ENCODE data around the gene CEP57.
A peak's percentile ranks its signal among the peaks of the same experiment; 100 is the strongest.

Gene CEP57

DNA sequence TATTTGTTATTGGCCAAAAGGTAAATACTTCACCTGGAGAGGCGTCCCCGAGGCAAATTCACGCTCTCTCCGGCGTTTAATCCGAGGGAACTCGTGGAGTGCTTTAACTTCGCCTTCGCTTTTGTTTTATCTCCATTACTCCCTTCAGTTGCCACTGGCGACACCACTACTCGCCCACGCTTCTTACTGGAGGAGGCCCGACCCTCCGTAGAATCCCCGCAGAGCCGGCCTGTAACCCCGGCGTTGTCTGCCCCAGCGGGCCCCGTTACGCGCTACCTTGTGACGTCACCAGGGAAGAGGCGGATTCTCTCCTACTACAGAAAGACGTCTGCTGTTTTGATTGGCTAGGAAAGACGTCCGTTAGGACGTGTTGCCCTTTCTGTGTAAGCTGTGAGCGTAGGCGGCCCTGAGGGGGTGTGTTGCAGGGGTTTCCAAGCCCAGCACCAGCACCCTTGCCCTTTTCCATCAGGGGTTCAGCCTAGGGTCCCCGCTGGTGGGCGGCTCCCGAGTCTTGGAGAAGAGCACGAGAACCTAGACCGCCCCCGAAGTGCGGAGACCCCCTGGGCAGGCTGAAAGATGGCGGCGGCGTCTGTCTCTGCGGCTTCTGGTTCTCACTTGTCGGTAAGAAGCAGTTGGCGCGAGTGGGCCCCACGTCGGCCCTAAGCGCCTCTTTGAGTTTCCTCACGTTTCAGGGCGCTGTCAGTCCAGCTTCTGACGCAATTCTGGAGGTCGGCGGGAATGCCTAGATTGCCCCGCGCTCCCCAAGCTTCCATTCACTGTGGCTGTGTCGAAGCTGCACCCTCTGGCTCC lies at the start of gene CEP57:
TSS of gene CEP57 (plus strand) at position 376 of the 810 bp plus-strand sequence. CDS start at position 577, 201 bp downstream.
- DNase-seq, result peak; percentile 99

DNA sequence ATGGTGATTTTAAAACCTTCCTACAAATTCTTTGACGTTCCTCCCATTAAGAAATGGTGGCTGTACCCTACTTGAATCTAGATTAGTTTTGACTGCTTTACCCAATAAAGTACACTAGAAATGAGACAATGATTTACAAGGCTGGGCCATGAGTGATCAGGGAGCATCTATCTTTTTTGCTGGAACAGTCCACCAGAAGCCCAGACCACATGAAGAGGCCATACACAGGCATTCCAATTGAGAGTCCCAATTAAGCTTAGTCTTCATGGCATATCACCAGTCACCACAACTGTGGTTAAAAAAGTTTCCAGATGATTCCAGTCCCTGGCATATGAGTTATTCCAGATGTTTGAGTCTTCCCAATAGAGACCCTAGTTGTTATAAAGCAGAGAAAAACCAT lies 40.2 kb upstream of the CEP57 start:
- no peak for DNase-seq

DNA sequence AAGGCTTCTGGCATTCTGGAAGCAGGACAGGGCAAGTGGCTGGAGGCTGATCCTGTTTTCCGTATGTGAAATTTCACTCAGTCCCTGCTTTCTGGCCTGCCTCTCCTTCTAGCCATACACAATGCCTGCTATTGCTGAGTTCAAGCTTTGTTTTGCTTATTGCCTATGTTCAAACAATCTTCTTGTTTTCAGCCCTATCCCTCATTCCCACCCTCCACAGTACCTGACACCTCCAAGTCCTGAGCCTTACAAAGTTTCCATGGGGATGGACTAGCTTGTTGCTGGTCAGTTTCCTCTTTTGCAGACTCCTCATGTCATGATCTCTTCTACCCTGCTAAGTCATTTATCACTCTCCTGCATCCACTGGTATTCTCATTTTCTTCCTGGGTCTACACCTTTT lies 38.8 kb upstream of the CEP57 start:
- DNase-seq, result no peak

DNA sequence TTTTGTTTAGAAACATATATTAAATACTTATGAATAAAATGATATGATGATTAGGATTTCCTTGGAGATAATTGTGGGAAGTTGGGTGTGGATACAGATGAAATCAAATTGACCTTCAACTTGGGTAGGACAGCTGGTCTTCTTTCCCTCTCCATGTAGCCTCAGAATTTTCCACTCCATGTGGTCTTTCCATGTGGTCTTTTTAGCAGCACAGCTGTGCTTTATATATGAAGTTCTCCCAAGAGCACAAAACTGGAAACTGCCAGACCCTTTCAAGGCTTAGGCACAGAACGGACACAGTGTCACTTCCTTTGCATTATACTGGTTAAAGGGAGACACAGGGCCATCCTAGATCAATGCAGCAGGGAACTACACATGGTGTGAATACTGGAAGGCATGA lies 29.4 kb upstream of the CEP57 start:
- DNase-seq, result no peak

DNA sequence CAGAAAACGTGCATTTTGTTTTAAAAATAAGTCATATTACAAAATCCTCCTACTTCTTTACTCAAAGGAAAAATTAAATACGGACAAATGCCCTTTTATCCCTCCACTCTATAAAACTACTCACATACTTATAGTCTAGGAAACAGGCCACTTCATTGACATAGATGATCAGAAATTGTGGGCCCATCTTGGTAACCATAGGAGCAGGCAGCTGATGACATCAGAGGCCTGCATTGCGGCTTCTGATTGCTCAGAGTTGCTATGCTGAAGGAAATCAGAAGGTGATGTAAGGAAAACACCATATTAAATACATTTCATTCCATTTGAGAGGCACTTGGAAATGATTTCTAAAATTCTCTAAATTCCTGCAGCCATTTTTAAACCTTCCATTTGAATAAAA lies 27.8 kb upstream of the CEP57 start:
- DNase-seq, result no peak

DNA sequence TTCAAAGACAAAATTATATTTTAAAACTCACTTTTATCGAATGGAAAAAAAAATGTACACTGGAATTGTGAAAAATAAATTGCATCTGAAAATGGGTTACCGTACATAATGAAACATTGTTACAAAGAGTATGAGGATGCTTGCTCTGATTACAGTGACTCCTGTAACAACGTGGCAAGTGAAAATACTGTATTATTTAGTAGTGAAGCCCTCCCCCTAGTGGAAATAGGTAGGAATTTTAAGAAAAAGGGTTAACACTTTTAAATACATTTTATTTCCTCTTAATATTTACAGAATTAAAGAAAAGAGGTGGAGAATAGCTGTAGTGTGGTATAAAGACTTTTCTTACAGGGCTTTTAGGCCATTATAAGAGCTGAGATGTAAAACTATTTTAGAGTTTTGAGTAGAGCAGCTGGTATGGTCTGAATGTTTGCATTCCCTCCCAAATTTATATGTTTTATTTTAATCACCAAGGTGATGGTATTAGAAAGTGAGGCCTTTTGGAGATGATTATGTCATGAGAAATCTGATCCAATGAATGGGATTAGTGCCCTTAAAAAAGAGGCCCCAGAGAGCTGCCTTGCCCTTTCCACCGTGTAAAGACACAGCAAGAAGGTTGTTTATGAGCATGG lies 25.9 kb upstream of the CEP57 start:
- DNase-seq, result peak; percentile 73

DNA sequence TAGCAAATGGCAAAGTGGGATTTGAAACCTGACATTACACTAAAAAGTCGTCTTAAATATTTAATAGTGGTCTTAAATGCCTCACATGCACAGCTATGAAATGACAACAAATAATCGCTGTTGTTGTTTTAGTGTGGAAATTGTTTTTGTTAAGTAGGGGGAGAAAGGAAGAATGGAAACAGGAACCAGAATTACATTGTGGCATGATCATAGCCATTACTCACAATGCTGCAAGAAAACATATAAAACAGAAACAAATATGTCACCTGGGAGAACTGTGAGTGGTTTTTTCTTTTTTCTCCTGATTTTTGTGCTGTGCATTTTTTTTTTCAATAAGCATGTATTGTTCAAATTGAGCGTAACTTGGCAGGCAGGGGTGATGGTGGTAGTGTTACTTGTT lies 23.6 kb upstream of the CEP57 start:
- peak; percentile 47 for DNase-seq

DNA sequence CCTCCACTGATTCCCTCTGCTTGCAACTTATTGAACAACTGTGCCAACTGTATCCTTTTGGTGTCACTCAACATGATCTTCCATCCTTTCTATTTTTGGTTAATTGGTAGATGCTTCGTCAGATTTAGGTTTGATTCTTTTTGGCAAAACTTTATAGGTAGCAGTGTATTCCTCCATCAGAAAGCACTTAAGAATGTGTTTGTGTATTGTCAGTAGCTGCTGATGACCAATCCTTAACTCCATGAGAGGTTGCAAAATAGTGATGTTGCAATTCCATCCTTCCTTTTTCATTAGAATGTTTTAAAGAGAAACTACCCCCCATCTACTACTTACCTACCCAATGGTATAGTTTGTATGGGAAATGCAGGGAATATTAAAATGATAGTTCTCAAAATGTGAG lies 22.8 kb upstream of the CEP57 start:
- DNase-seq, result peak; percentile 78

DNA sequence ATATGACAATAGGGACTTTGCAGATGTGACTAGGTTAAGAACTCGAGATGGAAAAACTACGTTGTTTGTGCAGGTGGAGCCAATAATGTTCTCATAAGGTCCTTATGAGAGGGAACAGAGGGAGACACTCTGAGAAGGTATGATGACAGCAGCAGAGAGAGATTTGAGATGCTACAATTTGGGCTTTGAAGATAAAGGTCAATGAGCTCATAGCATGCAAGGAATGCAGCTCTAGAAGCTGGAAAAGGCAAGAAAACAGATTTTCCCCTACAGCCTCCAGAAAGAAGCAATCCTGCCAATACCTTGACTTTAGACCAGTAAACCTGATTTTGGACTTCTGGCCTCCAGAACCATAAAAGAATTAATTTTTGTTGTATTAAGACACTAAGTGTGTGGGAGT lies 21.8 kb upstream of the CEP57 start:
- DNase-seq, result no peak

DNA sequence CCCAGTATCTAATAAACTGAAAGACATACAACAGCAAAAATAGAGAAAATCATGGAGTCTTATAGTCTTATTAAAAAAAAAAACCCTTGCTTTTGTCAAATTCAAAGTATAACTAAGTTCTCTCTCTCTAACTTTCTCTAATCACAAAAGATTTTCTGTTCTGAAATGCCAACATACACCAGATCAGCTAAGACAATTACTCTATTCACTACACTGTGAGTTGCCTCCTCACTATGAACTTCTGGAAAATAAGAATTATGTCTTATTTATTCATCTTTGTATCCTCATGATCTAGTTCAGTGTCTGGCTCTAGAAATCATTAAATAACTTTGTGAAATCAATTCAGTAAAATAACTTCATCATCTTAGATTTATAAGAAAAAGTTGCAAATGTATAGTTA lies 13.4 kb upstream of the CEP57 start:
- no peak for DNase-seq

DNA sequence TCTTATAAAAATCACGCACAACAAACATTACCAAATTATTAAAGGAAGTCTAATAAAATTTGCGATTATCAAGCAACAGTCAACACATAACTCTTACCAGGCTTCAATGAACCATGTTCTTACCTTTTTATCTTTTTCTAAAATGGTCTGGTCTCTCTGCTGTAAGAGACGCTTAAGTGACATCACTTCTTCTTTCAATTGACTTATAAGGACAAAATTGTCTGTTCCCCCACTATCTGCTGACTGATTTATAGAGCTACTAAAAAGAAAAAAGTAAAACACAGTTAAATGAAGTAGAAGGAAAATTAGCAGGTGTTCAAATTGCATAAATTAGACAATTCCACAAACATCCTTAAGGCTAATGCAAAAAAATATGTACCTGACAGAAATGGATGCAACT lies 11.6 kb upstream of the CEP57 start:
- no peak for DNase-seq

DNA sequence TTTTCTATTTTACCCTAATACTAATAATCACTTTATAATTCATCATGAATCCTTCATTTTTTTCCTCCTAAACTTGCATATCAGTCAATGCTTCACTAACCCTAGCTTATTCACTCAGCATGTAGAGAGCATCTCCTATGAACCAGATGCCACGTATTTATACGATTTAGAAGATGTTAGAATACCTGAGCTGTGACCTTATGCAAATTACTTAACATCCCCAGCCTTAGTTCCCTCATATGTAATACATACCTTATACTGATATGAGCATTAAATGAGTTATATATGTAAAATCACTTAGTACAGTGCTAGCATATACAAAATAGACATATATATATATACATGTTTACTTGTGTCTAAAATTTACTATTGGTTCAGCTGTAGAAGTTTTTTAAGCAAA lies 9.8 kb upstream of the CEP57 start:
- no peak for DNase-seq

DNA sequence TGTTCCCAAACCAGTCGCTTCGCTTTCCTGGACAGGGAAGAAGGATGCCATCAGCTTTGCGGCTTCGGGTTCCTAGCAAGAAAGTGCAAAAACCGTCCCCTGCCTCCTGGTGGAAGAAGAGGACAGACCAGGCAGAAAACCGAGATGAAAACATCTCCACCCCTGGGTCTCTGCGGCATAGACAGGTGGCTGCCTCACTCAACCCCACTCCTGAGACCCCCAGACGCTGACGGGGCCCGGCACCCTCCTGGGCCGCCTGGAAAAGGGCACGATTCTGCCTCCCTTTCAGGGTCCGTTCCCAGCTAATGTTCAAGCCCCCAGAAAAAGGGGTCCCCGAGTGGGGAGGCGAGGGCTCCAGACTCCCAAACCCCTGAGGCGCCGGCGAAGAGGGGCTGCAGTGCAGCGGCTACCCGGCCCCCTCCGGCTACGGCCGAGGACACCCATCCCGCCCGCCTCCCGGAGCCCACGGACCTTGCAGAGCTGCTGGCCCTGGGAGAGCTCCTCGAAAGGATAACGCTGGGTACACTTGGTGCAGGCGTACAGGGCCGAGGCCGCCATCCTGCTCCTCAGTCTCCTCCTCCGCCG lies 1.3 kb upstream of the CEP57 start:
- peak; percentile 39 for DNase-seq

DNA sequence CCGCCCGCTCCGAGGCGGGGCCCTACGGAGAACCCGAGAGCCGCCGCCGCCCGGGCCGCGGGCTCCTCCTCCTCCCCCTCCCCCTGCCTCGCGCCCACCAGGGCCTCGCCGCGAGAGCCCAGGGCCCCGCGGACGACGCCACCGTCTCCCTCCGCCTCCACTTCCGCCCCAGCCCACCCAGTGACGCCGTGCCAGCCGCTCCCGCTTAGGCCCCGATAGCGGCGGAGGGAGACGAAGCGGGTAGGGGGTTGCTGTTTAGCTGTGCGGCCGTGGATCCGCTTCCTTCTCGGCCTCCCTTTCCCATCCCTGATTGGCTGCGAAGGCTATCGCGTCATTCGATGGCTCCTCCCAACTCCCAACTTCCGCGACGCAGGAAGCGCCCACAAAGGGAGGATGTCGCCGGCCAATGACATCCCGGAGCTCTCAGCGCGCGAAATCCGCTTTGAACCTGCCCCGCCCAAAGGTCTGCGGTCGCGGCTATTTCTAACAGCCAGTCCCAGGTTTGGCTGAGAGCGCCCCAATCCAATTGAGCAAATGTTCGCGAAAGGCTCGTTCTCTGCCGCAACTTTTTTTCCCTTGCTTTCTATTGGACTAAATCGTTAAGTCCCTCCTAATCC lies 684 bp upstream of the CEP57 start, which contains the start of gene FAM76B:
TSS of gene FAM76B (minus strand) at position 277 of the 617 bp plus-strand sequence. CDS start 304 bp downstream, outside the sequence.
- peak; percentile 99 for DNase-seq

DNA sequence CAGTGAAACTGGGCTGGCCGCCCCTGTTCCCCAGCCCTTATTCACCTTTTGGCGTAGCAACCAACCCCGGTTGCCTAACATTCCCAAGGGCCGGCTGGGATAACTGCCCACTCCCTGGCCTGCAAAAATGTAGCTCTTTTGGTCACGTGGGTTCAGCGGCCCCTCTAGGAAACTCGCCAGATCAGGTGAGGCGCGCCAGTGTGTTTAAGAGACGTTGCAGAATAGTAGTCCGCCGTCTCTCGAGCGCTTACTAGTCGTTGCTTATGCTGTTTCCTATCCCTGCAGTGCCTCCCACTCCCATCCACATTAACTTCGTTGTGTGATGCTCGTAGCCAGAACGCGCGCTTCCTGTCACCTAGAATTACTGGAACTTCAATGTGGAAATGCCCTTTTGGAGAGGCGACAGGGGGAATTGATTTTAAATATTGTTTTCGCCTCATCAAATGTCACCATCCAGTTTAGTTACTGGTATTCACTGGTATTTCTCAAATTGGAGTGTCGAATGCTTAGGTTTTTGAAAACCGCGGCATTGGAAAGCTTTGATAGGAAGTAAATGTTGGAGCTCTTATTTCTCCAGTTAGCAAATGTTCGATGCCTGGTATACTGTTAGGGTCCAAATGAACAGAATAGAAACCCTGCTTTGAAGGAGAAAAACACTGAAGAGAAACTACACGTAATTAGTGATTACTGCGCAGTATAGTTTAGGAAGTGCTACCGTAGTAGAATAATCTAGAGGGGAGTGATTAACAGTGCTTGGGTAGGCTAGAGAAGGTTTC lies 823 bp downstream of the CEP57 start:
- DNase-seq, result peak; percentile 55

DNA sequence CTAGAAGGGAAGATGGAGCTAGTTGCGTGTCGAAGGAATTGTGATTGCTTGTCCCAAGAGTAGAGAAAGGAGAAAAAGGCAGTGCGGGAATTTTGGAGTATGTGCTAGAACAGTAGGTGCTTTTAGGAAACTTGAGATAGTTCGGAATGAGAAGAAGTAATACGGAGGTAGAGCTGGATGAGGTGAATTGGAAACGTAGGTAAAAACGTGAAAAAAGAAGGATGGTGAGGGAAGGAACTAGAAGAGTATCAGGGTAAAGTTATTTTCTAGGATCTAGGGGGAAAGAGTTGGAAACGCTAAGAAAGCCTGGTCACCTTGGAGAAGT lies 1.4 kb downstream of the CEP57 start:
- DNase-seq, result no peak

DNA sequence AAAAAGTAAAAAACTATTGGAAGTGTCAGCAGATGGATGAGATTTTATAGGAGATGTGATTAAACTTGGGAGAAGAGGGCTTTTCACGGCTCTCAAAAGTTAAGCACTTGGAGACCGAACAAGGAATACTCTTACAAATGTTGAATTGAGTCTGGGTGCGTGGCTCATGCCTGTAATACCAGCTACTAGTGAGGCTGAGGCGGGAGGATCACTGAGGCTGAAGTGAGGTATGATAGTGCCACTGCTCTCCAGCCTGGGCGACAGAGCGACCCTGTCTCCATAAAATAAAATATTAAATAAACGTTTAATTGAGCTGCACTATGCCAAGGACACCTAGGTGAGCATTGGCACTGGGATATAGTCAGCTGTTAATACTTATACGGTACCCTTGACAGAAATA lies 1.9 kb downstream of the CEP57 start:
- DNase-seq, result no peak

DNA sequence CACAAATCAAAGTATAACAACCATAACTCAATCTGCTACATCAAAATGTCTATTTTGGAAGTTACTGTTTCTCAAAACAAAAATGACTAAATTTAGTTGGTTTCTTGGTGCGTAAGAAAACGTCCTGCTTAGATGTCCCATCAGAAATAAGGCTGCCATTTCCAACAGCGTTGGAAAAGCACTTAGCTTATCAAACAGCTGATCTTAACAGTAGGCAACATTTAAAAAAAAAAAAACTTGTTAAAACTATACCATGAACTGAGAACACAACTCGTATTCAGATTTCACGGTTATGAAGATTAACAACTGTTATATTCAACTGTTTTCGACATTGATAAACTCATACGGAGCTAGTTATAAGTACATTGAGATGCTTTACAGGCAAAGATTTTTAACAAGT lies 2.4 kb downstream of the CEP57 start:
- DNase-seq, result no peak

DNA sequence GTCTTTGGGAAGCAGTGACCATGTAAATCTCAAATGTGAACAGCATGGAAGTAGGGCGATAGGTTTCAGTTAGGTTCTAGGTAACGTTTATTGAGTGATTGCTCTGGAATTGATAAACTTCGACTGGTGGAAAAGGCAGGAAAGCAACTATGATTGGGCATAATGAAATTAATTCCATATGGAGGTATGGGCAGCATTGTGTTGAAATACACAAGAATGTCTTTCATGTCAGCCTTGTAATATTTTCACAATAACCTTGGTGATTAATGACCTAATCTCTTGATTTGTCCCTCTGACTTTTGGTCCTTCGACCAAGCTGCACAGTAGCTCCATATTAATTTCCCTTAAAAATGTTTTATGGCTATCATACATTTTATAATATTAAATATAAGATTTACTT lies 2.8 kb downstream of the CEP57 start:
- no peak for DNase-seq

DNA sequence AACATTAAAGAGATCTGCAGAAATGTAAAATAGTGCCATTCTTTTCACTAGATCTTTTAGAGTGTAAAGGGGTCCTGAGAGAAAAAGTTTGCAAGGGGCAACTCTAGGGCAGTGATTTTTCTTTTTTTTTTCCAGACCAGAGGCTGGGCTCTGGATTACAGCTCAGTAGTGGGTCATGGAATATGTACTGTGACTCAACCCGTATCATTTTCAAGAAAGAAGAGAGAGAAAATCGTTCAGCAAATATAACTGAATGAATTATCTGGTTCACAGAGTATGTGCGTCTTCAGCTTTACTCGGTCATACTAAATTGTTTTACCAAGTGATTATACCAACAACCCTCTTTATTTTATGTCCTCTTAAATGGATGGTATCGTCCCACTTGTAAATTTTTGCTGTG lies 3.8 kb downstream of the CEP57 start:
- no peak for DNase-seq

DNA sequence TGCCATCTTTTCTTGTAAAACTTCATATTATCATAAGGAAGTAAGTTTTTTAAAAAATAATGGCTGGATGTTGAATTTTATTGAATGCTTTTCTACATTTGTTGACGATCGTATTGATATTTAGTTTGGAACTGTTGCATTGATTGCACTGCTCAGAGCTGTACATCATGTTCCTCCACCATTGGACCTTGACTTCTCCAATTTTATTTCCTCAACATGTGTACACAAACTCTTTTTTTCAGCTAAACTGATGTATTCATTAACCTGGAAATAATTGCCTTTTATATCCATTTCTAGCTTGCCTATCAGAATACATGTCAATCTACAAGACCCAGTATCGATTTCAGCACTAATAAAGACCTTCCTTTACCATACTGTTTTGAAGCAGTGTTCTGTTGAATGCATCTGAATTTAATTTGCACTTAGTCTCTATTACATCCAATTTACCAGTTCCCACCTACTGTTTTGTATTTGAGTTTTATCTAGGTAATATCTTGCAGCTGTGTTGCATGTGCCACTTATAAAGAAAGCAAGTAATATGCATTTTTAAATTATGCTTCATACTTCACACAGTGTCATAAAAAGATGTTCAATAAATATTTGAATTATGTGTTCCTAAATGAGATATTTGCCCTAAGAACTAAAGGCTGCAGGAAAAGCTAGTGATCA lies 5.5 kb downstream of the CEP57 start:
- DNase-seq, result no peak

DNA sequence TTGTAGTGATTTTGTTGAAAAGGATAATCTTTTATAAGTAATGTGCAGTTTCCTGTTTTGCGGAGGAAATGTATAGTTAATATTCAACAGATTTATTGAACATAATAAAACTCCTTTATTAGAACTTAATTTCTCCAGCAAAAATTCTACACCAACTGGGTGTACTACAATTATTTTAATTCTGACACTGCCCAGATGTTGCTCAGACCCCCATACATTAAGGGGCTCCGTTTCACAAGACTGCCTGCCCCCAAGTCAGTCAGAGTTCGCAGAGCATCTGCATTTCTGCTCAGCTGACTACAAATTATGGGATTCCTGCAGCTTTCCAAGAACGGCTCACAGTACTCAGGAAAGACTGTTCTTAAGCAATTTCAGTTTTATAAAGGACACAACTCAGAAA lies 6.2 kb downstream of the CEP57 start:
- DNase-seq, result no peak

DNA sequence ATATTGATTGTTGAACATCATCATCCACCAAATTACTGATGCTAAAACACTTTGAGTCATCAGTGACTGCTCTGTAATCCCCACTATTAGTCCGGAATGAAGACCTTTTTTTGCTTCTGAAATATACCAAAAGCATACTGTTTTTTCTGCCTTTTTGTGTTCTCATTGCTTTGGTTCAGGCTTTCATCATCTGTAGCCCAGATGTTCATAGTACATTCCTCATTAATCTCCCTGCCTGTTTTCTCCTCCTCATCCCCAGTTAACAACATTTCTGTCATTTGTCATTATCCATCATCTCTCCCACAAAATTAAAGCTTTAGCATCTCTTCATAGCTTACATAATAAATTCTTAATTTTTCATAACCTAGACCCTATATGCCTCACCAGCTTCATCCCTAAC lies 9.2 kb downstream of the CEP57 start:
- no peak for DNase-seq
